Motor neuron (in vitro differentiated cells): ENCODE results near the gene XKR8. TPM values are rescaled to one million over a fixed set of nuclear protein-coding genes. Genes with fewer than 3 reads are reported as not detected.

ENCODE experiments used
- ATAC-seq, 8 experiments: fragments of 200-7000 bp; cut with Tn5 transposase; replicated peaks in 6 of 8; 2 replicates each; pipeline ENCODE4 v1.8.0; 2021; ENCODE audit warnings: mild to moderate bottlenecking in 8 of 8, moderate library complexity in 8 of 8
- H3K27ac ChIP-seq, 2 donors: fragments of 250-450 bp; sonication (Bioruptor Pico); 2 replicates each; pipeline ENCODE4 v1.9.0; 2021; ENCODE audit warnings: antibody characterized with exemption in 2 of 2, mild to moderate bottlenecking in 2 of 2, moderate library complexity in 1 of 2
- H3K4me1 ChIP-seq, 2 donors: fragments of 250-450 bp; sonication (Bioruptor Pico); replicated peaks in 1 of 2; 2 replicates each; pipeline ENCODE4 v1.6.1; 2021; ENCODE audit warnings: antibody characterized with exemption in 2 of 2, mild to moderate bottlenecking in 2 of 2, moderate library complexity in 1 of 2
- H3K4me3 ChIP-seq, 5 donors: fragments of 250-450 bp; sonication (Bioruptor Pico); 2 replicates each; pipeline ENCODE4 v1.9.0; 2021; ENCODE audit warnings: antibody characterized with exemption in 5 of 5, mild to moderate bottlenecking in 5 of 5, moderate library complexity in 4 of 5
- WGBS, 10 experiments: fragments of 450-650 bp; shearing (Covaris generic); methylation state at CpG; one replicate each; pipeline ENCODE4 v1.0.0; 2022; 5-methylcytosine and 5-hydroxymethylcytosine counted together
- in situ Hi-C, 9 experiments: fragments of 400-800 bp; cut with MboI; loops; one replicate each; pipeline ENCODE4 v1.15.0; 2021; ENCODE audit warnings: low sequenced_read_pairs in 9 of 9, low pct_unique_long_range_greater_than_20kb in 2 of 9; ENCODE audit not compliant: unreplicated experiment in 9 of 9
- total RNA-seq, 8 experiments: library from RNA; unstranded; fragments of 300-600 nt; gene quantifications; 2 replicates each; pipeline versions ENCODE4 v1.2.3 to v1.2.4, GENCODE V29; 2022

Gene XKR8
- total RNA-seq, result 1 to 10 TPM in 4 of 8 experiments, under 1 TPM in 4; 0.27 to 4.7 (median 1.6) TPM

GRCh38 chr1:27959792-27960603 is at the start of gene XKR8:
TSS of gene XKR8 (plus strand) at chr1:27959973. CDS start at chr1:27960070, 97 bp downstream.
- in situ Hi-C loops, result loop anchor here in 1 of 9 experiments (25.0 kb wide), 1 partner anchor 98 kb away; the partner anchor contains the start of gene THEMIS2
- no peak within 1 kb of the TSS for H3K27ac ChIP-seq
- H3K4me1 ChIP-seq, result peaks cover 0 to 4% of the 10 kb centered on the region in 2 donors
- peak within 1 kb of the TSS in 4 of 5 donors; percentile 15 to 36 (median 23) for H3K4me3 ChIP-seq
- whole genome bisulfite sequencing, 10 experiments, result 4 to 82% (median 26%) methylated on average over 1 to 33 of the region's 68 CpGs; no CpG with 5 or more reads in 2 of the 10 experiments
- peak; percentile 57 to 93 (median 86) for ATAC-seq

- WGBS, 10 experiments, result 88 to 100% (median 100%) methylated on average over 1 of the region's 1 CpG; no CpG with 5 or more reads in 5 of the 10 experiments
- in situ Hi-C loops, result no loop called here
- Histone ChIP-seq H3K27ac (no peak overlapping the region), H3K4me3 (no peak overlapping the region), H3K4me1 (peaks cover 5 to 7% of the 10 kb centered on the region in 2 donors)
- ATAC-seq, result no peak
Measured at GRCh38 chr1:27912429-27912828, 47.3 kb upstream of the XKR8 start.

GRCh38 chr1:27915082-27915575 is 44.6 kb upstream of the XKR8 start:
- 67 to 100% (median 94%) methylated on average over 1 to 5 of the region's 7 CpGs; no CpG with 5 or more reads in 1 of the 10 experiments for WGBS, 10 experiments
- no peak for ATAC-seq

GRCh38 chr1:27922272-27922671 is 37.5 kb upstream of the XKR8 start:
- H3K27ac ChIP-seq, result no peak overlapping the region
- no peak overlapping the region for H3K4me3 ChIP-seq
- in situ Hi-C loops, result no loop called here
- no peaks in the 10 kb centered on the region for H3K4me1 ChIP-seq
- 25 to 91% (median 74%) methylated on average over 1 to 3 of the region's 3 CpGs; no CpG with 5 or more reads in 2 of the 10 experiments for WGBS, 10 experiments
- no peak for ATAC-seq

More at GRCh38 chr1:27915082-27915575, 44.6 kb upstream of the XKR8 start:
- peaks cover 5 to 7% of the 10 kb centered on the region in 2 donors for H3K4me1 ChIP-seq
- peak overlapping the region; percentile 2 to 70 (median 11) for H3K4me3 ChIP-seq
- in situ Hi-C loops, result no loop called here
- peak overlapping the region; percentile 32 to 73 for H3K27ac ChIP-seq

- no peak for ATAC-seq
- no peak overlapping the region for H3K27ac ChIP-seq
- WGBS, 10 experiments, result 40 to 95% (median 76%) methylated on average over 1 to 5 of the region's 5 CpGs
- no peaks in the 10 kb centered on the region for H3K4me1 ChIP-seq
- no peak overlapping the region for H3K4me3 ChIP-seq
- in situ Hi-C loops, result no loop called here
Measured at GRCh38 chr1:27928216-27928954, 31.4 kb upstream of the XKR8 start.

- H3K4me1 ChIP-seq, result no peaks in the 10 kb centered on the region
- H3K4me3 ChIP-seq, result no peak overlapping the region
- no peak overlapping the region for H3K27ac ChIP-seq
- in situ Hi-C loops, result no loop called here
- 86 to 88% methylated on average over 1 to 2 of the region's 6 CpGs; no CpG with 5 or more reads in 8 of the 10 experiments for WGBS, 10 experiments
- no peak for ATAC-seq
Measured at GRCh38 chr1:27931184-27931583, 28.6 kb upstream of the XKR8 start.

- H3K4me1 ChIP-seq, result no peaks in the 10 kb centered on the region
- ATAC-seq, result no peak
- WGBS, 10 experiments, result 60 to 100% (median 85%) methylated on average over 1 to 4 of the region's 4 CpGs; no CpG with 5 or more reads in 2 of the 10 experiments
- H3K4me3 ChIP-seq, result no peak overlapping the region
- H3K27ac ChIP-seq, result no peak overlapping the region
- in situ Hi-C loops, result no loop called here
Measured at GRCh38 chr1:27931759-27932158, 28.0 kb upstream of the XKR8 start.

- peak in 5 of 8 experiments; percentile 21 to 98 (median 29) for ATAC-seq
- WGBS, 10 experiments, result 4 to 40% (median 24%) methylated on average over 3 to 16 of the region's 16 CpGs; no CpG with 5 or more reads in 2 of the 10 experiments
- in situ Hi-C loops, result no loop called here
- H3K4me3 ChIP-seq, result no peak within 1 kb of the TSS
- H3K27ac ChIP-seq, result no peak within 1 kb of the TSS
- peaks cover 0 to 5% of the 10 kb centered on the region in 2 donors for H3K4me1 ChIP-seq
Measured at GRCh38 chr1:27934818-27935549, 24.8 kb upstream of the XKR8 start, which contains the start of gene SMPDL3B. TSS of gene SMPDL3B (plus strand) at chr1:27935000. CDS start at chr1:27935184, 184 bp downstream.

GRCh38 chr1:27935721-27936120 is 24.1 kb upstream of the XKR8 start:
- H3K27ac ChIP-seq, result no peak overlapping the region
- H3K4me1 ChIP-seq, result peaks cover 0 to 5% of the 10 kb centered on the region in 2 donors
- in situ Hi-C loops, result no loop called here
- H3K4me3 ChIP-seq, result no peak overlapping the region
- WGBS, 10 experiments, result 0 to 100% (median 46%) methylated on average over 1 to 7 of the region's 8 CpGs; no CpG with 5 or more reads in 1 of the 10 experiments
- no peak for ATAC-seq

GRCh38 chr1:27936370-27936769 is 23.4 kb upstream of the XKR8 start:
- WGBS, 10 experiments, result 14 to 100% (median 85%) methylated on average over 1 to 5 of the region's 5 CpGs; no CpG with 5 or more reads in 2 of the 10 experiments
- H3K27ac ChIP-seq, result no peak overlapping the region

GRCh38 chr1:27937524-27937836 is 22.3 kb upstream of the XKR8 start:
- no peak for ATAC-seq
- in situ Hi-C loops, result no loop called here
- WGBS, 10 experiments, result 0 to 14% (median 0%) methylated on average over 1 of the region's 1 CpG; no CpG with 5 or more reads in 5 of the 10 experiments
- Histone ChIP-seq H3K27ac (no peak overlapping the region), H3K4me1 (peaks cover 0 to 5% of the 10 kb centered on the region in 2 donors), H3K4me3 (no peak overlapping the region)

More at GRCh38 chr1:27936370-27936769, 23.4 kb upstream of the XKR8 start:
- ATAC-seq, result no peak
- Histone ChIP-seq H3K4me3 (no peak overlapping the region), H3K4me1 (peaks cover 0 to 5% of the 10 kb centered on the region in 2 donors)
- in situ Hi-C loops, result no loop called here

GRCh38 chr1:27938488-27938887 is 21.3 kb upstream of the XKR8 start:
- Histone ChIP-seq H3K4me1 (peaks cover 0 to 5% of the 10 kb centered on the region in 2 donors), H3K27ac (no peak overlapping the region), H3K4me3 (no peak overlapping the region)
- WGBS, 10 experiments, result 58 to 100% (median 90%) methylated on average over 1 to 4 of the region's 4 CpGs; no CpG with 5 or more reads in 1 of the 10 experiments
- in situ Hi-C loops, result no loop called here
- ATAC-seq, result no peak
